HG02642 (cell line): Measurements from ENCODE around the gene LIPA.
"Not testable (repeated sequence)": the region's sequence is repeated elsewhere in the genome, so short reads cannot be mapped to it uniquely, and the experiment has no call there.

ENCODE experiments used
- ATAC-seq: cut with Tn5 transposase; IDR thresholded peaks from one replicate; pipeline ENCODE4 v1.9.1; 2021; ENCODE audit warnings: mild to moderate bottlenecking; ENCODE audit not compliant: unreplicated experiment, poor library complexity

The LIPA gene

GRCh38 chr10:89273680-89274079 lies 22.1 kb upstream of the LIPA start:
- ATAC-seq, result no peak

GRCh38 chr10:89271532-89271931 lies 20.0 kb upstream of the LIPA start:
- no peak for ATAC-seq

- ATAC-seq, result no peak
Measured at GRCh38 chr10:89270153-89270483, 18.5 kb upstream of the LIPA start.

GRCh38 chr10:89269433-89270152 lies 18.0 kb upstream of the LIPA start:
- ATAC-seq, result no peak

GRCh38 chr10:89266721-89267453 lies 15.3 kb upstream of the LIPA start:
- ATAC-seq, result no peak

GRCh38 chr10:89263531-89263930 lies 12.0 kb upstream of the LIPA start:
- ATAC-seq, result no peak

- no peak for ATAC-seq
Measured at GRCh38 chr10:89263091-89263490, 11.5 kb upstream of the LIPA start.

- ATAC-seq, result no peak
Measured at GRCh38 chr10:89262086-89263051, 10.8 kb upstream of the LIPA start.

- no peak for ATAC-seq
Measured at GRCh38 chr10:89258881-89259280, 7.3 kb upstream of the LIPA start.

- no peak for ATAC-seq
Measured at GRCh38 chr10:89257581-89257980, 6.0 kb upstream of the LIPA start.

GRCh38 chr10:89256962-89257361 lies 5.4 kb upstream of the LIPA start:
- no peak for ATAC-seq

- ATAC-seq, result no peak
Measured at GRCh38 chr10:89256340-89256739, 4.8 kb upstream of the LIPA start.

GRCh38 chr10:89255793-89256192 lies 4.2 kb upstream of the LIPA start:
- no peak for ATAC-seq

GRCh38 chr10:89255091-89255579 lies 3.6 kb upstream of the LIPA start:
- not testable (repeated sequence) for ATAC-seq

- no peak for ATAC-seq
Measured at GRCh38 chr10:89252225-89252585, 630 bp upstream of the LIPA start.

- no peak for ATAC-seq
Measured at GRCh38 chr10:89250865-89251408, 638 bp downstream of the LIPA start.

- ATAC-seq, result no peak
Measured at GRCh38 chr10:89248990-89249389, 2.6 kb downstream of the LIPA start.

GRCh38 chr10:89247623-89248022 lies 4.0 kb downstream of the LIPA start:
- not testable (repeated sequence) for ATAC-seq

- ATAC-seq, result peak; percentile 42
Measured at GRCh38 chr10:89245802-89246201, 5.8 kb downstream of the LIPA start.

GRCh38 chr10:89242840-89243568 lies 8.6 kb downstream of the LIPA start:
- peak; percentile 39 for ATAC-seq
